VCaP (cell line): ENCODE results near the gene DGCR8.

Source experiments
- H3K27ac ChIP-seq: fragments of 450-650 bp; 2 replicates; pipeline ENCODE4 v1.5.1; 2017
- TF ChIP-seq, protein P1 (sequence below): fragments of 450-650 bp; conservative IDR thresholded peaks from 2 replicates; pipeline ENCODE4 v1.5.1; 2017; ENCODE audit warnings: mild to moderate bottlenecking, moderate library complexity

DGCR8 gene

DNA sequence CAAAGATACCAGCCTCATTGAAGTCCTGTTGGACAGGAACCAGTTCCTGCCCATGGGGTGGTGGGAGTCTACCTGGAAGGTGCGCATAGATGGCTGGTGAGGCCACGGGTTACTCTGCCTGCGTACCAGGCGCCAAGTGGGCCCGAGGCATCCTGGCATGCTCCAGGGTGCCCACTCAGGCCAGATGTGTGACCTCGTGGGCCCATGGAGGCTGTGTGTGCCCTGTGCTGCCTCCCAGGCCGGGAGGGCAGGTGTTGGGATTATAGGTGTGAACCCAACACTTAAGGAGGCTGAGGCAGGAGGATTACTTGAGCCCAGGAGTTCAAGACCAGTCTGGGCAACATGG lies 36.1 kb upstream of the DGCR8 start:
- TF ChIP-seq, protein P1, sequence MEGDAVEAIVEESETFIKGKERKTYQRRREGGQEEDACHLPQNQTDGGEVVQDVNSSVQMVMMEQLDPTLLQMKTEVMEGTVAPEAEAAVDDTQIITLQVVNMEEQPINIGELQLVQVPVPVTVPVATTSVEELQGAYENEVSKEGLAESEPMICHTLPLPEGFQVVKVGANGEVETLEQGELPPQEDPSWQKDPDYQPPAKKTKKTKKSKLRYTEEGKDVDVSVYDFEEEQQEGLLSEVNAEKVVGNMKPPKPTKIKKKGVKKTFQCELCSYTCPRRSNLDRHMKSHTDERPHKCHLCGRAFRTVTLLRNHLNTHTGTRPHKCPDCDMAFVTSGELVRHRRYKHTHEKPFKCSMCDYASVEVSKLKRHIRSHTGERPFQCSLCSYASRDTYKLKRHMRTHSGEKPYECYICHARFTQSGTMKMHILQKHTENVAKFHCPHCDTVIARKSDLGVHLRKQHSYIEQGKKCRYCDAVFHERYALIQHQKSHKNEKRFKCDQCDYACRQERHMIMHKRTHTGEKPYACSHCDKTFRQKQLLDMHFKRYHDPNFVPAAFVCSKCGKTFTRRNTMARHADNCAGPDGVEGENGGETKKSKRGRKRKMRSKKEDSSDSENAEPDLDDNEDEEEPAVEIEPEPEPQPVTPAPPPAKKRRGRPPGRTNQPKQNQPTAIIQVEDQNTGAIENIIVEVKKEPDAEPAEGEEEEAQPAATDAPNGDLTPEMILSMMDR: no peak
- H3K27ac ChIP-seq: no peak overlapping the region

DNA sequence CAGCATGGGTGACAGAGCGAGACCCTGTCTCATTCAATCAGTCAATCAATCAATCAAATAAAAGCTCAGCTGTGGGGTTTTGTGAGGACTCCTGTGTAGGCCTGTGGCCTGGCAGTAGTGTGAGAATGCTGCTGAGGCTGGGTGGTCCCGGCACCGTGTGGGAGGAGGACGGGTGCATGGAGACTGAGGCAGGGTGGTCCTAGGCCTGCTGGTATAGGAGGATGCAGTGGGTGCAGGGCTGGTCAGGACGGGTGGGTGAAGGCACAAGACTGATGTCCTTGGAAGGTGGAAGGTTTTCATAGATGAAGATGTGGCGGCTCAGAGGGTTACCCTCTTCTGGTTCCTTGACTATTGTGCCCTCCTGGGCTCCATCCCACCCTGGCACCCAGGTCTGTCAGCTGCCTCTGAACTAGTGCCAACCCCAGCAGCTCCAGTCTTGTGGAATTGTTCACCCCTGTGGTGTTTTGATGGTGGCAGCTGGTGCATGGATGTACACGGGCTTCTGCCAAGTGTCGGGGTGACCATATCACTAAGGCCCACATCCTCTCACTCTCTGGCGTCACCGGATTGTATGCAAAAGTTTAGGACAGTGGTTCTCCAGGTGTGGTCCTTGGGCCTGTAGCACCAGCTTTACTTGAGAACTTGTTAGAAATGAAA lies 35.4 kb upstream of the DGCR8 start:
- no peak overlapping the region for H3K27ac ChIP-seq
- TF ChIP-seq, protein P1: no peak

DNA sequence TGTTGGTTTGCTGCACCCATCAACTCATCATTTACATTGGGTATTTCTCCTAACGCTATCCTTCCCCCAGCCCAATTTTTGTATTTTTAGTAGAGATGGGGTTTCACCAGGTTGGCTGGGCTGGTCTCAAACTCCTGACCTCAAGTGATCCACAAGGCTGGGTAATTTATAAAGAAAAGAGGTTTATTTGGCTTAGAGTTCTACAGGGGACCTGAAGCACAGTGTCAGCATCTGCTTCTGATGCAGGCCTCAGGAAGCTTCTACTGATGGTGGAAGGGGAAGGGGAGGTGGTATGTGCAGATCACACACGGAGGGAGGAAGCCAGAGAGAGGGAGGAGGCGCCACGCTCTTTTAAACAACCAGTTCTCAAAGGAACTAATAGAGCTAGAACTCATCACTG lies 33.3 kb upstream of the DGCR8 start:
- TF ChIP-seq, protein P1: no peak
- H3K27ac ChIP-seq: no peak overlapping the region

DNA sequence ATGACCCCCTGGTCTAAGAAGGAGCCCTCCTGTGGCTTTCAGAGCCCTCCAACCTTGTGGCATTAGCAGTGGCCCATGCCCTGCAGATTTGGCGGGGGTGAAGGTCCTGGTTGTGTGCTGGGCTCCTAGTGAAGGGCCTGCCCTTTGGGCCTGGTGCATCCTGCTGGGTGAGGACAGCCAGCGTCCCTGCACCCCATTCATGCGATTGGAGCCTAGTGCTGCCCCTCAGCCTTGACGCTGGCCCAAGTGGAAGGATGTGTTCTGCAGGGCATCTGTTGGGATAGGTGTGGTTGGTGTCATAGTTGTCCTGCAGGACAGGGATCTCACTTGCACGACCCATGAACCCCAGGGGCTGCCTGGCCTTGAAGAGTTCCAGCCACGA lies 28.1 kb upstream of the DGCR8 start:
- H3K27ac ChIP-seq: no peak overlapping the region
- TF ChIP-seq, protein P1: no peak

DNA sequence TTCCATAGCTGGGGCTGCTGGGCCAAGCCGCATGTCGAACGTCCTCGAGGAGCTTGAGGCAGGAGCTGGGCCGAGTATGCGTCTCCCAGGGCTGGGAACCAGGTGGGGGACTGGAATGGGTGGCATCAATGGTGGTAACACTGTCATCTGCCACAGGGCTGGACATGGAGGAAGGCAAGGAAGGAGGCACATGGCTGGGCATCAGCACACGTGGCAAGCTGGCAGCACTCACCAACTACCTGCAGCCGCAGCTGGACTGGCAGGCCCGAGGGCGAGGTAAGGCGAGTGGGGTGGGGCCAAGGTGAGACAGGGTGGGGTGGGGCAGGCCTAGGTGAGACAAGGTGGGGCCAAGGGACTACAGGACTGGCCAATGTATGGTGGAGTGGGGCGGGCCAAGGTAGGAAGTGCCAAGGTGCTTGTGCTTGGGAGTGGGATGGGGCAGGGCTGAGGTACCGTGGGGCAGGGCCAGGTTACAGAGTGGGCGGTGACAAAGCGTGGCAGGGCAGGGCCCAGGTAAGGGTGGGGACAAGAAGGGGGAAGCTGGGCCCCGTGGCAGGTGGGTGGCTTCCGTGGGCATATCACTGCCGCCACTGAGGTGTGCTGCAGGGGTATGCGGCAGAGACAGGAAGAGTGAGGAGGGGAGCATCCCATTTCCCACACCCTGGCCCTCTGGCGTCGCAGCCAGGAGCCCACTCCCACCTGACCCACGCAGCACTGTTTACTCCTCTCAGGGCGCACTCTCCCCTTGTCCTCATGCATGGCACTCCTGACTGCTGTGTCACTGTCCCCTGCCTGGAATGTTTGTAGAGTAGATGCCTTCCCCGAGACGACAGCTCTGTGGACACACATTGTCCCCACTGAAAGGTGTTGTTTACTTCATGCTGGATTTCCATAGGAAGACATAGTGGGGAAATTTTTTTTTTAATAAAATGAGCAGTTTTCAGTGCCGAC lies 27.5 kb upstream of the DGCR8 start:
- TF ChIP-seq, protein P1: no peak
- H3K27ac ChIP-seq: no peak overlapping the region

DNA sequence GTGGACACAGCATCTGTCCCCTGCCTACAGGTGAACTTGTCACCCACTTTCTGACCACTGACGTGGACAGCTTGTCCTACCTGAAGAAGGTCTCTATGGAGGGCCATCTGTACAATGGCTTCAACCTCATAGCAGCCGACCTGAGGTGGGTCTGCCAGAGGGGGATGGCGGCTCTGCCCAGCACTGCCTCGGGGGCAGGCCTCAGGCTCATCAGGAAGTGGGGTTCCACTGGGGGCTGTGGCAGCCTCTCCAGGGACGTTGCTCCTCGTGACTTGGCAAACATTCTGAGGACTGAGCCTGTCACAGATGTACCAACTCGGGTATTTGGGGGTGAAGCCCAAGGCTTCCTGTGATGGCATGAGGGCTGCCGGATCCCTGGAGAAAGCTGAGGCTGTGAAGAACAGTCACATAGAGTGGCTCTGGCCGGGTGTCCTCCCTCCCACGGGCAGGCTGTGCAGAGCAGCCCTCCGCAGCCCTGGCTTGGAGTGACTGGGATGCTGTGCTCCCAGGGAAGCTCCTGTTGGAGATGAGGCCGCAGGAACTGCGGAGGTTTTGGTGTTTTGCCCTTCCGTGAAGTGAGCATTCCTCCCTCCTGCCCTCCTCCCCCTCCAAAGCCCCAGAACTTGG lies 26.5 kb upstream of the DGCR8 start:
- TF ChIP-seq, protein P1: no peak
- H3K27ac ChIP-seq: no peak overlapping the region

DNA sequence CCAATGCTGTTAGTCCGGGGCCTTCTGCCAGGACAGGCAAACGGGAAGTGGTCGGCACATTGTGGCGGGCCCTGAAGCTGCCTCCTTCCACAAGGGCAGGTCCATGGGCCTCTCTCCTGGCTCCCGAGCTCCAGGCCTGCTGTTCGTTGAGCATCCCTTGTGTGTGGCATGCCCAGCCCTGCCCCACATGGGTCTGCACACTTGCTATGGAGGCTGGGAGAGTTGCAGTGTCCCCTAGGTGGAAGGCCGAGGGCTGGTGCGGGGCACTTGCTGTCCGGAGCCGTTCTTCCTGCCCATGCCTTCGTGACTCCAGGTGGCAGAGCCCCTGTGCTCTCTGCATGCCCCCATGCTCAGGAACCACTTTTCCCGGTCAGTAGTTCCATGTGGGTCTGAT lies 26.0 kb upstream of the DGCR8 start:
- TF ChIP-seq, protein P1: no peak
- no peak overlapping the region for H3K27ac ChIP-seq
